GM18858 (cell line): ENCODE results near the gene IQCN.

Experiments
- ATAC-seq: cut with Tn5 transposase; IDR thresholded peaks from one replicate; pipeline ENCODE4 v1.9.1; 2021; ENCODE audit not compliant: unreplicated experiment

Gene IQCN

GRCh38 chr19:18266771-18267686 lies 7.2 kb downstream of the IQCN start:
- ATAC-seq = no peak

- ATAC-seq = no peak
Observed at GRCh38 chr19:18265582-18265981, 8.7 kb downstream of the IQCN start.

GRCh38 chr19:18264971-18265540 lies 9.2 kb downstream of the IQCN start:
- no peak for ATAC-seq

- ATAC-seq = no peak
Observed at GRCh38 chr19:18264137-18264854, 10.0 kb downstream of the IQCN start.

GRCh38 chr19:18263324-18264136 lies 10.7 kb downstream of the IQCN start:
- no peak for ATAC-seq

- ATAC-seq = no peak
Observed at GRCh38 chr19:18262917-18263316, 11.3 kb downstream of the IQCN start.

- ATAC-seq = no peak
Observed at GRCh38 chr19:18262144-18262543, 12.1 kb downstream of the IQCN start.

DNA sequence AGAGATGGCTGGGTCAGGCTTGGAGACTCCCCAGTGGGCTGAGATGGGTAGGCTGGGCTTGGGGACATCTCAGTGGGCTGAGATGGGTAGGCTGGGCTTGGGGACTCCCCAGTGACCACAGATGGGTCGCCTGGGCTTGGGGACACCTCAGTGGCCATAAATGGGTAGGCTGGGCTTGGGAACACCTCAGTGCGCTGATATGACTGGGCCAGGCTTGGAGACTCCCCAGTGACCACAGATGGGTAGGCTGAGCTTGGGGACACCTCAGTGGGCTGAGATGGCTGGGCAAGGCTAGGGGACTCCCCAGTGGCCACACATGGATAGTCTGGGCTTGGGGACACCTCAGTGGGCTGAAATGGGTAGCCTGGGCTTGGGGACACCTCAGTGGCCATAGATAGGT lies 12.8 kb downstream of the IQCN start:
- no peak for ATAC-seq

DNA sequence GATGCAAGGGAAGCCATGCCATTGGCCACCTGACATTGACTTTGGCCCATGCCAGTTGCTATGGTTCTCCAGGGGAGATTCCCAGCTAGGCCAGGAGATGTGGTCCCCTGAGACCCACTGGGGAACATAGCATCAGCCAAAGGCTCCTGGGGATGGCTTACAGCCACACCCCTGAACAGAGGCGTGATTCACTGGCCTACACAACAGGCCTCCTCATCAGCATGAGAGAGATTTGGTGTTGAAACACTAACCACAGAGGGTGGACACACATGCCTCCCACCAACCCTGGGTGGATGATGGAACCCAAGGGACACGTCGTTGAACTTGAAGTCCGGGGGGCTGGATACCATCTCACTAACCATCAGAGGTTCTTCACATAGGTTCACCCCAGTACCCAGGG lies 14.4 kb downstream of the IQCN start:
- no peak for ATAC-seq

DNA sequence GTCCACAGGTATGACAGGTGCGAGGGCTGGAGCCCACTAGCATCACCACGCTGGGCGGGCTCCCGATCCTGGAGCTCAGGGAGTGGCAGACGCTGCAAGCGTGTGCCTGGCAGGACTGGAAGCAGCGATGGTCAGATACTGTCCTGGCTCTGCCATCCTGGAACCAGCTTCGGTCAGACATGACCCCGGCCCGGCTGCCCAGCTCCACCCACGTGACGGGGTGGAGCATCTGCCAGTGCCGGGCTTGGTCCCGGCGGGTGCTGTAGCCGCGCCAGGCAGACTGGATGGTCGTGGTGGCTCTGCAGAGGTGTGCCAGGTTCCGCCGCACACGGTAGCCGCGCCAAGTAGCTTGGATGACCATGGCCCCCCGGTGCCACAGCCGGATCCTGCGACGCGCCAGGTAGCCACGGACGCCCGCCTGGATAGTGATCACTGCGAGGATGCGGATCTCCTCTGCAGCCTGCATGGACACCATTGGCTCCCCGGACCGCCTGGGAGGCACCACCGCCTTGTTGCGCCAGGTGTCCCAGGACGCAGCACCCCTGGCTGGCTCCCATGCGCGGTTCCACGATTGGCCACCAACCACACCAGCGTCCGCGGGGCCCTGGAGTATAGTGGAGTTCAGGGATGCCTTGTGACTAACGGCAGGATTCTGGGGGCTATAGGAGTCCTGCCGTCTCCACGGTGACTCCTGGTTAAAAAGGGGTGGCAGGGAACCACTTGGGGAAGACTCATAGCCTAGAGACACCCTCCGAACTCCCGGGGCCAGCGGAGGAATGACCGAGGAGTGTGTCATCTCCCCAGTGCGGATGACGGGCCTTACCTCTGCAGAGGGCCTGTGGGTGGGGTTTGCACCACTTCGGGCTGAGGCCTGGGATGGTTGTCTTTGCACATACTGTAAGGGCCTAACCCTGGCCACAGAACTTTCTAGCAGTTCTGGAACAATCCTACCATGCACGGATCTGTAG lies 16.5 kb downstream of the IQCN start:
- ATAC-seq = no peak

DNA sequence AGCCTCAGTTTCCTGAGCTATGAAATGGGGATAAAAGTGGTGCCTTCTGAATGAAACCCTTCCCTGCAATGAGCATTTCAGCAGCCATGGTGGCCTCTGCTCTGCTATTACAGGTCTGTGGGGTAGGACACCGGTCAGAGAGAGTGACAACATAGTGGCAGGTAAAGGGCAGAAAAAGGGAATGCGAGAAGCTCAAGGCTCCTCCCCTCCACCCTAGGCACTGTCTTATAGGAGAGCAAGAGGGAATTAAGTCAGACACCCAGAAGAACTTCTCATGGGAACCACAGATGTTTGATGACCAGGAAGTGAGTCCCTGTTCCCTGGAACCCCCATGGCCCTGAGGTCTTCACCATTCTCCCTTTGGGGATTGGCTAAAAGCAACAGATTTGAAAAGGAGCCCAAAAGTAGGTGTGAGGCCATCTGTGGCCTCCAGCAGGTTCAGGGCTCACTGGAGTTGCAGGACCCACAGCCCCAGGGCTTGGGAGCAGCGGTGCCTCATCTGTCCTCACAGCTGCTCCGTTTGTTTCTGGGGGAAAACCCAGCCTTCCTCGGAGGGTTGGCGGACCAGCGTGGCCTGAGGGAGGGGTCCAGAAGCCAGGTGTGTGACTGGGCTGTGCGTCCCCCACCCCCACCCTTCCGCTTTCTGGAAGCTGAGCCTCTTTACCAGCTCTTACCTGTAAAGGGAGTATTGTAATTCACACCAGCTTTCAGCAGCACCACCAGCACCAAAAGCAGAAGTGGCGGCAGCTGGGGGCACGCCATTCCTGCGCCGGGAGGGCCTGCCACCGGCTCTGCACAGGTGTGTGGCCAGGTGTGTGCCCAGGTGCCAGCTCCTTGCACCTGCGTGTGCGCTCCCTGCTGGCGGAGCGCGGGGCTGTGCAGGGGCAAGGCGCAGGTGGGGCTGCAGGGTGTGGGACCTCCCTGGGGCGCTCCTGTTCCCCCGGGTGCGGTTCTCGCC lies 19.4 kb downstream of the IQCN start:
- no peak for ATAC-seq

DNA sequence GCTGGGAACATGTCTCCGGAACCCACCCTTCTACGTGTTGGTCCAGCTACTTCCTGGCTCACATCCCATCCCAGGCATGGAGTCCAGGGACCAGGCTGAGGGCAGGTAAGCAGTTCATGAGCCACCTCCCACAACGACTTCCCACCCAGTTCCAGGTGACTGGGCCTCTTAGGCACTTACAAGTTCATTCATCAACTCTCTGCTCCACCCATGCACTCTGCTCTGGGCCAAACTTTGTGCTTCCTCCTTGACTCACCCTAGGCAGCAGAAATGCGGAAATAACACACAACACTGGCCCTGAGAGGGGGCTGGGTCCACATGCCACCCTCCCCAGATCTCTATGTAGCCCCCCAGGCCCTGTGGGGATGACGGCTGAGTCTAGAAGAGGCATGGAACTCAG lies 20.5 kb downstream of the IQCN start:
- no peak for ATAC-seq

DNA sequence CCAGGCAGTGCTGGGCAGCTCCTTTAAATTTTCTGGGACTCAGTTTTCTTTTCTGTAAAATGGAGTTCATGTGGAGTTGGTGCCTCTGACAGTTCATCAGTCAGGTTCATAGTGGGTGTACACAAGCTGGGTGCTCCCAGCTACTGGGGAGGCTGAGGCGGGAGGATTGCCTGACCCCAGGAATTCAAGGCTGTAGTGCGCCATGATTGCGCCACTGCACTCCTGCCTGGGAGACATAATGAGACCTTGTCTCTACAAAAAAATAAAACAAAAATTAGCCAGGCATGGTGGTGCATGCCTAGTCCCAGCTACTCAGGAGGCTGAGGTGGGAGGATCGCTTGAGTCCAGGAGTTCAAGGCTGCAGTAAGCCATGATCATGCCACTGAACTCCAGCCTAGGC lies 21.1 kb downstream of the IQCN start:
- no peak for ATAC-seq

DNA sequence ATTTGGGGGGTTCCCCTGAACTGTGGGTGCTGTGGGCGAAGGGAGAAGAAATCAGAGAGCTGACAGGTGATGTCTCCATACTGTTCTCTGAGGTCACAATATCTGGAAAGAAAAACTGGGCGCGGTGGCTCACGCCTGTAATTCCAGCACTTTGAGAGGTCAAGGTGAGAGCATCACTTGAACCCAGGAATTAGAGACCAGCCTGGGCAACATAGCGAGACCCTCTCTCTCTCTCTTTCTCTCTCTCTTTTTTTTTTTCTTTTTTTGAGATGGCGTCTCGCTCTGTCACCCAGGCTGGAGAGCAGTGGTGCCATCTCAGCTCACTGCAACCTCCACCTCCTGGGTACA lies 21.9 kb downstream of the IQCN start:
- no peak for ATAC-seq

DNA sequence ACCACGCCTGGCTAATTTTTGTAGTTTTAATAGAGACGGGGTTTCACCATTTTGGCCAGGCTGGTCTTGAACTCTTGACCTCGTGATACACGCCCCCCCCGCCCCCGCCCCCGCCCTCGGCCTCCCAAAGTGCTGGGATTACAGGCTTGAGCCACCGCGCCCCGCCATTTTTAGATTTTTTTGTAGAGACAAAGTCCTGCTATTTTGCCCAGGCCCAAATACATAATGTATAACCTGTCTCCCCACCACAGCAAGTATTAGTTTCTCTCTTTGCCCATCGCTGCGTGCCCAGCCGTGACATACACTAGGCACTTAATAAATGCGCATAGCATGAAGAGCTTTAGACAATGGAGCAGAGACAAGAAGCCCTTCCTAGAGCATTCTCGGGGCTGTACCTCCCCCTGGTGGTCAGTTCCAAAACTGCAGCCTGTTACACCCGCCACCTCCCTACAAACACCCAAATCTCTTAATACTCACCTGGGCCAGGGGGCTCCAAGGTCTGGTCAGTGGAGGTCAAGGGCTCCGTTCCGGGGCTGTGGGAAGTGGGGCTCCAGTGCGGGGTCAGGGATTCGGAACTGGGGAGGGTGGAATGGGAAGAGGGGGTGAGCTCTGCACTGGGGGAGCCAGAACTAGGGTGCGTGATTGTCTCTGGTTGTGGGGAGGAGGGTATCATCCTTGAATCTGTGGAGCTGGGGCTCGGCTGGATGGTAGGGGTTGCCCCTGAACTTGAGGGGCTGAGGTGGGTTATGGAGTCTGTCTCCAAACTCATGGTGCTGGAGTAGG lies 22.5 kb downstream of the IQCN start:
- no peak for ATAC-seq

DNA sequence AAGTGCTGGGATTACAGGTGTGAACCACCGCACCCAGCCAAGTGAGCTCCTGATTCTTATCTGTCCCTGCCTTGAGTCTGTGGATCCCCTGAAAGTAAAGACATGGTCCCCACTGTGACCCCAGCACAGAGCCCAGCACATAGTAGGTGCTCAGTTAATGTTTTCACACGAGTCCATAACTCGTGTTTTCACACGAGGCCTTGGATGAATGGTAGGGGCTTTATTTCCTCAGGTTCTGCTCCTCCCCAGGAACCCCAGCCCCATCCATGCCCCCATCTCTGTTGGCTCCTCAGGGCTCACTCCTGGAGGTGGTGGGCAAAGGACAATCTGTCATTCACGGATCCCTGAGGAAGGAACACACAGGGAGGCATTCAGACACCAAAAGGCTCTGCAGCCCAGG lies 24.4 kb downstream of the IQCN start:
- ATAC-seq = no peak

DNA sequence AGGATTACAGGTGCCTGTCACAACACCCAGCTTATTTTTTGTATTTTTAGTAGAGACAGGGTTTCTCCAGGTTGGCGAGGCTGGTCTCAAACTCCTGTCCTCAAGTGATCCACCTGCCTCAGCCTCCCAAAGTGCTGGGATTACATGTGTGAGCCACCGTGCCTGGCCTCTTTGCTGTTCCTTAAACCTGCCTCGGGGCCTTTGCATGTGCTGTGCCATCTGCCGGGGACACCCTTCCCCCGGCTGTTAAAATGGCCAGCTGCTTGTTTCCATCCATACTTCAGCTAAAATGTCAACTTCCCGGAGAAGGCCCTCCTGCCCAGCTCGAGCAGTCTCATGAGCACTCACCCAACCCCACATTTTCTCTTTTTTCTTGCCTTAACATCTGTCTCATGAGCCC lies 29.0 kb downstream of the IQCN start:
- no peak for ATAC-seq

GRCh38 chr19:18239303-18239702 lies 34.9 kb downstream of the IQCN start:
- no peak for ATAC-seq
